ENCODE data around the gene PACS1.

PACS1 gene

DNA sequence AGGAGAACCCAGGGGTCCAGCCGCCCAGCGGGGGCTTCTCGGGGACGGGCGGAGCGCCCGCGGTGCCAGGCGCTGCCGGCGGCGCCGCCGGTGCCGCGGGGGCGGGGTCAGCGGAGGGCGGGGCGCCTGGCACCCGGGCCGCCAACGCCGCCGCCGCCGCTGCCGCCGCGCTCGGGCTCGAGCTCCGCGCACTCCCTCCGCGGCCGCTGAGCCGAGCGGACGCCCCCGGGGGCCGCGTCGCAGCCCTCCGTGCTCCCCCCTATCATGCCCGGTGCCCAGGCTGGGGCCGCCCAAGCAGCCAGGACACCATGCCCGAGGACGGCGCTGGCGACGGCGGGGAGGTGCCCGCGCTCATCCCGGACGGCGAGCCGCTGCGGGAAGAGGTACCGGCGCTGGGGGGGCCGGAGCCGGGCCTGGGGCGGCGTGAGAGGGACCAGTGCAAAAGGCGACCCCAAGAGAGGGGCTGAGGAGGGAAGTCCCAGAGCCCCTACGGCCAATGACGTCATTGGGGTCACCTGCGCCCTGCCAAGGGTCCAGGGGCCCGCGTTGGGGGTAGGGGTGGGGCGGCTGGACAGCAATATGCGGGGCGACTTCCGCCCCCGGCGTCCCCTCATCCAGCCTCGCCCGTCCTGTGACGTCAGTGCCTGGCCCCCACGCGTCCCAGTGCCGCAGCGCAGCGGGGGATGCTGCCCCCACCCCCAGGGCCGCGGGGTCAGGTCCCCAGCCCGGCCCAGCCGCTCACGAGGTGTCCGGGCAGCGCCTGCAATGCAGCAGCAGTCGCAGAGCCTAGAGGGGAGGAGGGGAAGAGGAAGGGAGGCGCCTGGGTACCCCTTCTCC, 221.9 kb downstream of the PACS1 start, which contains the start of gene TMEM151A:
Gene TMEM151A, plus strand, starts transcription at position 189 of the 837 bp plus-strand sequence. Its CDS starts 120 bp downstream, at position 309.
- TF ChIP-seq, protein P1, sequence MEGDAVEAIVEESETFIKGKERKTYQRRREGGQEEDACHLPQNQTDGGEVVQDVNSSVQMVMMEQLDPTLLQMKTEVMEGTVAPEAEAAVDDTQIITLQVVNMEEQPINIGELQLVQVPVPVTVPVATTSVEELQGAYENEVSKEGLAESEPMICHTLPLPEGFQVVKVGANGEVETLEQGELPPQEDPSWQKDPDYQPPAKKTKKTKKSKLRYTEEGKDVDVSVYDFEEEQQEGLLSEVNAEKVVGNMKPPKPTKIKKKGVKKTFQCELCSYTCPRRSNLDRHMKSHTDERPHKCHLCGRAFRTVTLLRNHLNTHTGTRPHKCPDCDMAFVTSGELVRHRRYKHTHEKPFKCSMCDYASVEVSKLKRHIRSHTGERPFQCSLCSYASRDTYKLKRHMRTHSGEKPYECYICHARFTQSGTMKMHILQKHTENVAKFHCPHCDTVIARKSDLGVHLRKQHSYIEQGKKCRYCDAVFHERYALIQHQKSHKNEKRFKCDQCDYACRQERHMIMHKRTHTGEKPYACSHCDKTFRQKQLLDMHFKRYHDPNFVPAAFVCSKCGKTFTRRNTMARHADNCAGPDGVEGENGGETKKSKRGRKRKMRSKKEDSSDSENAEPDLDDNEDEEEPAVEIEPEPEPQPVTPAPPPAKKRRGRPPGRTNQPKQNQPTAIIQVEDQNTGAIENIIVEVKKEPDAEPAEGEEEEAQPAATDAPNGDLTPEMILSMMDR (conservative IDR thresholded peaks at IDR 0.05; ENCODE audit: control insufficient read depth, insufficient read depth, low read depth, low read length), result no peak
- DNase-seq (ENCODE audit: low read depth), result no peak
- no peak within 1 kb of the TSS for H3K4me3 ChIP-seq (ENCODE audit: control insufficient read depth, low read depth, low read length)

DNA sequence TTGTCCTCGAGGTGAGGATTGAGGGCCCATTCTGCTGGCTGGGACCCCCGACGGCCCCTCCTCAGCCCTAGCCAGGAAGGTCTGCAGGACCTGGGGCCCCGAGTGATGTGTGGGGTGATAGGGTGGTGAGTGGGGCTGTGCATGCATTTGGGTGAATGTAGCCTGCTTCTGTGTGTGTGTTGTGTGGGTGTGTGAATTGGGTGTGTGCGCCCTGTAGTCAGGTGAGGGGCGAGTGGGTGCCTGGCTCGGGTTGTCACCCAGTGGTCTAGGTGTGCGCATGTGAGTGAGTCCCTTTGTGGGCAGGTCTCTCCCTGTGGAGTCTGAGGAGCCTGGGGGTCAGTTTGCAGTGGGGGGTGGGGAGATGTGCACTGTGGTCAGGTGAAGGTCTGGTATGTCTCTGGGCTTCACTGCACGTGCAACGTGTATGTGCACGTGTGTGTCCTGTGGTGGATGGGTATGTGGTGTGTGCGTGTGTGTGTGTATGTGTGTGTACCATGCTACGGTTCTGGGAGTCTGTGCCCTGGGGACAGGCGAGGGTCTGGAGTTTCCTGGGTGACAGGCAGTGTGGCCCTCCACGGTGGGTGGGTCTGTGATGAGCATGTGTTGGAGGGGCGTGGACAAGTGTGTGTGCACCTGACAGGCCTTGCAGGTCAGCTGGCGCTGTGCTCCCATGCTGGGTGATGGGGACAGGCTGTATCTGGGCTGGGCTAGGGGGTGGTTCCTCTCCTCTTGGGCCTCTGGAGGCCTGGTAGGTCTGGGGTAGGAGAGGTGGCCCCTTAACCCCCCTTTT, 222.7 kb downstream of the PACS1 start:
- TF ChIP-seq, protein P1 (conservative IDR thresholded peaks at IDR 0.05; ENCODE audit: control insufficient read depth, insufficient read depth, low read depth, low read length), result no peak
- DNase-seq (ENCODE audit: low read depth), result no peak
- H3K4me3 ChIP-seq (ENCODE audit: control insufficient read depth, low read depth, low read length), result no peak overlapping the region

DNA sequence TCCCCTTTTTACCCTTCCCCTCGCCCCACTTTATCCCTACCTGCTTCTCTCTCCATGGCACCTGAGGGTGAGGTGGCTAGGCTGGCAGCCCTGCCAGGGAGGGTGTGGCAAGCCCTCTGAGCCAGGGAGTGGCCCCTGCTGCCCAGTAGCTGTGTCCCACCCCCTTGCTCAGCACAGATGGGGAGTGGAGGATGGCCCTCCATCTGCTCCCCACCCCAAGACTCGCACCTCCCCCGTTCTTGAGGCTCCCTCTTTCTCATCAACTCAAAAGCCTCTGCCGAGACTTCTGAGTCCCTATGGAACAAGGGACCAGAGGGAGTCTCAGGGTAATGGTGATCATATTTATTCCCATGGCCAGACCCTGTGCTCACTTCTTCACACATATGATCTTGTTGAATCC, 223.3 kb downstream of the PACS1 start:
- H3K4me3 ChIP-seq (ENCODE audit: control insufficient read depth, low read depth, low read length), result no peak overlapping the region
- no peak for DNase-seq (ENCODE audit: low read depth)
- TF ChIP-seq, protein P1 (conservative IDR thresholded peaks at IDR 0.05; ENCODE audit: control insufficient read depth, insufficient read depth, low read depth, low read length), result no peak

DNA sequence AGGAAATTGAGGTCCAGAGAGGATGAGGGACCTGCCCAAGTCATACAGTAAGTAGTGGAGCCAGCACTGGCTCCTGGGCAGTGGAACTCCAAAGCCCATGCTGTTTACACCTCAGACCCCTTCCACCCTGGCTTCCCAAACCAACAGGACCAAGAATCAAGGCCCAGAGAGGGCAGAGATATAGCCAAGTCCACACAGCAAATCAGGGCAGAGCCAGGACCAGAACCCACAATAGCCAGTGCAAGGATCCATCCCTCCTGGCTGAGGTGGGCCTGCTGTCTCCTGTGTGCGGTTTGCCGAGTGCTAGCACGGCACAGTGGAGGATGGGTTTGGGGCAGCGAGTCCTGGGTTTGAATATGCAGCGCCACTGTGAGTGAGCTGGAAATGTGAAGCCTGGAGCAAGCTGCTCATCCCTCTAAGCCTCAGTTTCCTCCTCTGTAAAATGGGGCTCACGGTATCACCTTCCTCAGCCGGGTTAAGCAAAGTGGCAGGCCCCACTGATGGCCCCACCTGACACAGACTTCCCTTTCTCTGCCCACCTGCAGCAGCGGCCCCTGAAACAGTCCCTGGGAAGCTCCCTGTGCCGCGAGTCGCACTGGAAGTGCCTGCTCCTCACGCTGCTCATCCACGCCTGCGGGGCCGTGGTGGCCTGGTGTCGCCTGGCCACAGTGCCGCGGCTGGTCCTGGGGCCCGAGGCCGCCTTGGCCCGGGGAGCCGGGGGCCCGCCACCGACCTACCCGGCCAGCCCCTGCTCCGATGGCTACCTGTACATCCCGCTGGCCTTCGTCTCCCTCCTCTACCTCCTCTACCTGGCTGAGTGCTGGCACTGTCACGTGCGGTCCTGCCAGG, 223.9 kb downstream of the PACS1 start:
- TF ChIP-seq, protein P1 (conservative IDR thresholded peaks at IDR 0.05; ENCODE audit: control insufficient read depth, insufficient read depth, low read depth, low read length), result no peak
- no peak for DNase-seq (ENCODE audit: low read depth)

More for the DNA sequence above, 223.9 kb downstream of the PACS1 start:
- H3K4me3 ChIP-seq (ENCODE audit: control insufficient read depth, low read depth, low read length), result no peak overlapping the region

Measured in fibroblast of mammary gland (primary cell).